ENCODE measurements around the gene ME3. TPM values are rescaled to one million over a fixed set of nuclear protein-coding genes. Genes with fewer than 3 reads are reported as not detected.

ME3 gene
- total RNA-seq, 1 experiment from 2014 or later = 35.3 TPM

GRCh38 chr11:86644291-86644690, 28.1 kb downstream of the ME3 start:
- Histone ChIP-seq H3K4me1 (ENCODE audit: control insufficient read depth, insufficient read depth, low read length) (peaks cover 11% of the 10 kb centered on the region), H3K4me3 (ENCODE audit: low read depth in 2 of 2, low read length in 2 of 2) (no peak overlapping the region), H3K9me3 (ENCODE audit: control insufficient read depth, insufficient read depth, low read depth, low read length) (no peaks in the 10 kb centered on the region; the same call in 1 of the 2 replicates), H3K27me3 (ENCODE audit: control insufficient read depth, insufficient read depth, low read length) (no peaks in the 10 kb centered on the region), H3K36me3 (ENCODE audit: control insufficient read depth, insufficient read depth, low read length) (no peaks in the 10 kb centered on the region), H3K27ac (ENCODE audit: low read length) (peak overlapping the region; percentile 1; the same call in 1 of the 2 replicates)
- CTCF ChIA-PET = no interaction called here
- DNase-seq (ENCODE audit: low read depth, low spot score) (no peak), ATAC-seq (no peak)
- intact Hi-C loops (cut with micrococcal nuclease; ENCODE audit: unreplicated experiment) (no loop called here), in situ Hi-C loops (cut with HindIII; ENCODE audit: low pct_unique_long_range_greater_than_20kb, low sequenced_read_pairs) (no loop called here)
- POLR2A ChIA-PET = no interaction called here
- no peak for TF ChIP-seq CTCF (IDR thresholded peaks at IDR 0.05)
- TF ChIP-seq POLR2AphosphoS5 (IDR thresholded peaks at IDR 0.05; ENCODE audit: low read depth, low read length) = no peak
- no peak for TF ChIP-seq SIN3A (IDR thresholded peaks at IDR 0.05; ENCODE audit: borderline replicate concordance, insufficient read depth, low read depth, low read length)
- TF ChIP-seq TCF7L2 (IDR thresholded peaks at IDR 0.05; ENCODE audit: low read depth, low read length) = no peak
- no peak for TF ChIP-seq REST (IDR thresholded peaks at IDR 0.05; ENCODE audit: insufficient read depth in 1 of 2, low read depth in 2 of 2, low read length in 1 of 2)
- no TSS peak for BruUV-seq (replicated peaks)

- H3K4me3 ChIP-seq (ENCODE audit: low read depth in 2 of 2, low read length in 2 of 2) = no peak overlapping the region
- H3K4me1 ChIP-seq (ENCODE audit: control insufficient read depth, insufficient read depth, low read length) = peaks cover 36% of the 10 kb centered on the region
- no peak for ATAC-seq
- peak overlapping the region; percentile 83 for H3K27ac ChIP-seq (ENCODE audit: low read length)
- ChIA-PET CTCF (no interaction called here), POLR2A (no interaction called here)
- no peaks in the 10 kb centered on the region for H3K9me3 ChIP-seq (ENCODE audit: control insufficient read depth, insufficient read depth, low read depth, low read length)
- no peak for DNase-seq (ENCODE audit: low read depth, low spot score)
- BruUV-seq (replicated peaks) = no TSS peak
- TF ChIP-seq SIN3A (IDR thresholded peaks at IDR 0.05; ENCODE audit: borderline replicate concordance, insufficient read depth, low read depth, low read length) (no peak), CTCF (IDR thresholded peaks at IDR 0.05) (no peak), REST (IDR thresholded peaks at IDR 0.05; ENCODE audit: insufficient read depth in 1 of 2, low read depth in 2 of 2, low read length in 1 of 2) (no peak)
- no peaks in the 10 kb centered on the region for H3K36me3 ChIP-seq (ENCODE audit: control insufficient read depth, insufficient read depth, low read length)
- in situ Hi-C loops (cut with HindIII; ENCODE audit: low pct_unique_long_range_greater_than_20kb, low sequenced_read_pairs) (no loop called here), intact Hi-C loops (cut with micrococcal nuclease; ENCODE audit: unreplicated experiment) (no loop called here)
- no peaks in the 10 kb centered on the region for H3K27me3 ChIP-seq (ENCODE audit: control insufficient read depth, insufficient read depth, low read length)
These were observed 30.7 kb downstream of the ME3 start for GRCh38 chr11:86641537-86642261.
